B cell (primary cell): ENCODE measurements around the gene FOXK1. TPM values are rescaled to one million over a fixed set of nuclear protein-coding genes. Genes with fewer than 3 reads are reported as not detected.
A peak's percentile ranks its signal among the peaks of the same experiment; 100 is the strongest.

Source experiments
- ATAC-seq: fragments of 200-7000 bp; cut with Tn5 transposase; one replicate; pipeline ENCODE4 v1.10.0; 2021; ENCODE audit warnings: low read depth, mild to moderate bottlenecking, moderate number of reproducible peaks, moderate library complexity
- CTCF ChIA-PET: fragments of 350-600 bp; sonication (Branson Sonifier 250); formaldehyde crosslinking; loops from one replicate; lab custom pipeline; 2021; ENCODE audit warnings: antibody characterized with exemption, inconsistent platforms; lab: Charles Lee
- POLR2A ChIA-PET: fragments of 350-600 bp; sonication (Branson Sonifier 250); formaldehyde crosslinking; loops from one replicate; lab custom pipeline; 2021; ENCODE audit warnings: antibody characterized with exemption; lab: Charles Lee
- DNase-seq: peaks from one replicate; pipeline ENCODE4 v3.0.0; 2013
- H2AFZ ChIP-seq: 2 replicates; pipeline ENCODE4 v1.6.1; 2012; ENCODE audit warnings: mild to moderate bottlenecking, low read depth, low read length; ENCODE audit not compliant: insufficient read depth, poor library complexity, severe bottlenecking
- H3K27ac ChIP-seq, 2 donors: 1 replicate in 1 of 2; 2 replicates in 1 of 2; pipeline ENCODE4 v1.5.1; 2012 to 2013; ENCODE audit warnings: low read length in 2 of 2, mild to moderate bottlenecking in 2 of 2, moderate library complexity in 1 of 2
- H3K27me3 ChIP-seq, 4 experiments: fragments of 200-600 bp in 1 of 4; sonication (generic) in 1 of 4; replicated peaks in 1 of 4; 1 replicate in 2 of 4; 2 replicates in 2 of 4; pipeline versions ENCODE4 v1.6.1 to v1.7.0; 2013 to 2016; ENCODE audit warnings: low read length in 3 of 4, mild to moderate bottlenecking in 2 of 4, mixed read lengths in 1 of 4, moderate library complexity in 1 of 4; ENCODE audit not compliant: insufficient read depth in 4 of 4, control insufficient read depth in 3 of 4; ENCODE audit errors: control extremely low read depth in 1 of 4
- H3K36me3 ChIP-seq, 2 experiments: replicated peaks in 1 of 2; 1 replicate in 1 of 2; 2 replicates in 1 of 2; pipeline versions ENCODE4 v1.6.1 to v1.7.1; 2013; ENCODE audit warnings: low read length in 1 of 2; ENCODE audit not compliant: insufficient read depth in 2 of 2, control insufficient read depth in 1 of 2; ENCODE audit errors: control extremely low read depth in 1 of 2, extremely low read depth in 1 of 2
- H3K4me1 ChIP-seq, 2 donors: fragments of 200-600 bp in 1 of 2; sonication (generic) in 1 of 2; 1 replicate in 1 of 2; 2 replicates in 1 of 2; pipeline versions ENCODE4 v1.5.1 to v1.6.1; 2013 to 2017; ENCODE audit warnings: low read length in 2 of 2; ENCODE audit not compliant: control insufficient read depth in 2 of 2, insufficient read depth in 2 of 2
- H3K4me2 ChIP-seq: replicated peaks from 2 replicates; pipeline ENCODE3; 2012; ENCODE audit warnings: mild to moderate bottlenecking, low read depth, low read length; ENCODE audit not compliant: poor library complexity, severe bottlenecking
- H3K4me3 ChIP-seq, 5 experiments: fragments of 200-600 bp in 1 of 5; sonication (generic) in 1 of 5; 1 replicate in 3 of 5; 2 replicates in 2 of 5; pipeline versions ENCODE4 v1.5.1 to v1.7.0; 2011 to 2016; ENCODE audit warnings: low read length in 4 of 5, mild to moderate bottlenecking in 4 of 5, low read depth in 2 of 5, control low read depth in 1 of 5, moderate library complexity in 1 of 5; ENCODE audit not compliant: insufficient read depth in 1 of 5; ENCODE audit errors: control extremely low read depth in 1 of 5, extremely low read depth in 1 of 5
- H3K79me2 ChIP-seq: fragments of 200-600 bp; sonication (generic); one replicate; pipeline ENCODE4 v1.6.0; 2016; ENCODE audit warnings: low read length; ENCODE audit not compliant: control insufficient read depth, insufficient read depth
- H3K9ac ChIP-seq: fragments of 200-600 bp; sonication (generic); 2 replicates; pipeline ENCODE4 v1.6.1; 2017; ENCODE audit warnings: mild to moderate bottlenecking, low read length, moderate library complexity
- H3K9me3 ChIP-seq, 3 donors: one replicate each; pipeline versions ENCODE4 v1.6.1 to v1.7.1; 2013; ENCODE audit warnings: low read length in 2 of 3; ENCODE audit not compliant: control insufficient read depth in 2 of 3, insufficient read depth in 1 of 3; ENCODE audit errors: control extremely low read depth in 1 of 3
- H4K20me1 ChIP-seq: 2 replicates; pipeline ENCODE4 v1.6.0; 2012; ENCODE audit warnings: mild to moderate bottlenecking, low read length; ENCODE audit not compliant: insufficient read depth, control insufficient read depth, poor library complexity, severe bottlenecking
- H3K27ac Mint-ChIP-seq: one replicate; pipeline ENCODE4 v1.8.0; 2021; ENCODE audit warnings: mixed read lengths
- H3K27me3 Mint-ChIP-seq: one replicate; pipeline ENCODE4 v1.8.0; 2021; ENCODE audit warnings: mixed read lengths
- H3K4me1 Mint-ChIP-seq: one replicate; pipeline ENCODE4 v1.8.0; 2021; ENCODE audit warnings: mixed read lengths
- H3K4me3 Mint-ChIP-seq: one replicate; pipeline ENCODE4 v1.8.0; 2021; ENCODE audit warnings: mixed read lengths
- H3K9me3 Mint-ChIP-seq: one replicate; pipeline ENCODE4 v1.8.0; 2022; ENCODE audit warnings: mixed read lengths; ENCODE audit not compliant: insufficient read depth
- CTCF ChIP-seq: fragments of 200-600 bp; IDR thresholded peaks from one replicate; pipeline ENCODE4 v1.8.0; 2022; ENCODE audit warnings: antibody characterized with exemption, mild to moderate bottlenecking
- EZH2 ChIP-seq: IDR thresholded peaks from 2 replicates; pipeline ENCODE4 v1.6.1; 2012; ENCODE audit warnings: borderline replicate concordance, low read depth, mild to moderate bottlenecking, moderate library complexity, low read length; ENCODE audit not compliant: insufficient read depth, poor library complexity, severe bottlenecking
- WGBS: methylation state at CpG from one replicate; pipeline ENCODE4 v1.1.5; 2013; ENCODE audit warnings: missing lambda C conversion rate; ENCODE audit not compliant: insufficient coverage; 5-methylcytosine and 5-hydroxymethylcytosine counted together
- intact Hi-C: fragments of 100-400 bp; cut with micrococcal nuclease; formaldehyde crosslinking; loops from one replicate; pipeline ENCODE4 v1.10.0; 2022
- polyA plus RNA-seq: library from polyadenylated mRNA; depleted of rRNA; stranded (reverse); fragments of >200 nt; gene quantifications from 2 replicates; pipeline ENCODE4 v1.2.3, GENCODE V29; 2012
- total RNA-seq, 2 donors: library from RNA; stranded (reverse); fragments of 120-200 nt in 1 of 2; gene quantifications; 1 replicate in 1 of 2; 2 replicates in 1 of 2; pipeline versions ENCODE4 v1.2.3 to v1.2.4, GENCODE V29; 2013 to 2022

FOXK1 gene
- total and polyA plus RNA-seq, 2 donors (not counting 1 experiment from before 2014, with no cell fraction given): 17.9 to 56.2 TPM

GRCh38 chr7:4693152-4693551, 11.1 kb downstream of the FOXK1 start:
- Mint-ChIP-seq H3K4me1 (peaks cover 65% of the 10 kb centered on the region), H3K27ac (no peak overlapping the region), H3K9me3 (no peaks in the 10 kb centered on the region), H3K27me3 (no peaks in the 10 kb centered on the region), H3K4me3 (no peak overlapping the region)
- Histone ChIP-seq H3K79me2 (peaks cover 100% of the 10 kb centered on the region), H4K20me1 (peaks cover 97% of the 10 kb centered on the region), H3K9me3 (no peaks in the 10 kb centered on the region), H3K4me3 (no peak overlapping the region), H3K4me1 (peaks cover 14 to 22% of the 10 kb centered on the region in 2 donors), H3K9ac (no peak overlapping the region), H3K27me3 (no peaks in the 10 kb centered on the region), H3K4me2 (peak overlapping the region; percentile 8), H3K27ac (no peak overlapping the region), H2AFZ (no peak overlapping the region), H3K36me3 (peaks cover 0 to 4% of the 10 kb centered on the region in 2 experiments)
- no peak for ATAC-seq
- POLR2A ChIA-PET: no interaction called here
- DNase-seq: no peak
- TF ChIP-seq EZH2 (no peak), CTCF (no peak)
- no CpG with 5 or more reads among the region's 2 CpGs for WGBS
- intact Hi-C loops: no loop called here
- CTCF ChIA-PET: no interaction called here

- peaks cover 100% of the 10 kb centered on the region for H3K79me2 ChIP-seq
- Mint-ChIP-seq H3K9me3 (no peaks in the 10 kb centered on the region), H3K4me1 (peaks cover 61% of the 10 kb centered on the region), H3K4me3 (no peak overlapping the region), H3K27ac (no peak overlapping the region), H3K27me3 (no peaks in the 10 kb centered on the region)
- ChIA-PET POLR2A (no interaction called here), CTCF (no interaction called here)
- no peak overlapping the region for H3K4me3 ChIP-seq
- WGBS: 50% methylated on average over 2 of the region's 2 CpGs
- TF ChIP-seq EZH2 (no peak), CTCF (no peak)
- no peak overlapping the region for H2AFZ ChIP-seq
- H4K20me1 ChIP-seq: peaks cover 97% of the 10 kb centered on the region
- H3K4me2 ChIP-seq: peak overlapping the region; percentile 8
- ATAC-seq: no peak
- no peak overlapping the region for H3K9ac ChIP-seq
- no peak overlapping the region for H3K27ac ChIP-seq
- no peaks in the 10 kb centered on the region for H3K27me3 ChIP-seq
- no peak for DNase-seq
- H3K4me1 ChIP-seq: peaks cover 14 to 22% of the 10 kb centered on the region in 2 donors
- H3K36me3 ChIP-seq: peaks cover 0 to 4% of the 10 kb centered on the region in 2 experiments
- no peaks in the 10 kb centered on the region for H3K9me3 ChIP-seq
- intact Hi-C loops: no loop called here
These were observed 11.7 kb downstream of the FOXK1 start for GRCh38 chr7:4693749-4694148.
